Adrenal gland (tissue), 5 donors: Measurements from ENCODE around the gene CLEC11A.

Experiments
- CTCF ChIP-seq, 6 experiments: fragments of 450-650 bp in 4 of 6; fragments of 200-600 bp in 2 of 6; sonication (generic) in 1 of 6; IDR thresholded peaks; 1 replicate in 5 of 6; 2 replicates in 1 of 6; pipeline versions ENCODE4 v1.5.1 to v1.8.0; 2016 to 2021; ENCODE audit warnings: antibody characterized with exemption in 6 of 6, mild to moderate bottlenecking in 2 of 6, moderate library complexity in 1 of 6
- POLR2A ChIP-seq, 2 donors: fragments of 450-650 bp; IDR thresholded peaks; one replicate each; pipeline ENCODE4 v1.6.1; 2017; ENCODE audit warnings: antibody characterized with exemption in 2 of 2, mild to moderate bottlenecking in 2 of 2, moderate library complexity in 1 of 2
- donor health status: DM: no; HTN: no; CAD: no.

GRCh38 chr19:50702871-50703829 lies 20.0 kb upstream of the CLEC11A start:
- TF ChIP-seq POLR2A (IDR thresholded peaks at IDR 0.05) = no peak
- no peak for TF ChIP-seq CTCF (IDR thresholded peaks at IDR 0.05)
